Activated T-helper 2 cell treated with anti-CD3 and anti-CD28 coated beads, Interferon-gamma antibody, Interleukin-2, Interleukin-4, amounts not matched to agents 10 μg/mL and 5 μg/mL and 100 μg/mL, durations not matched to agents 14 hours and 24 hours and 36 hours (primary cell): ENCODE measurements around the gene ABCC4. TPM values are rescaled to one million over a fixed set of nuclear protein-coding genes. Genes with fewer than 3 reads are reported as not detected.
"Not testable (repeated sequence)": the region's sequence is repeated elsewhere in the genome, so short reads cannot be mapped to it uniquely, and the experiment has no call there.

Source experiments
- DNase-seq: peaks from one replicate; pipeline ENCODE4 v3.0.0; 2021; ENCODE audit warnings: low spot score
- H3K27ac Mint-ChIP-seq: one replicate; pipeline ENCODE4 v1.8.0; 2021; ENCODE audit warnings: mixed read lengths
- H3K27me3 Mint-ChIP-seq: one replicate; pipeline ENCODE4 v1.8.0; 2021; ENCODE audit warnings: low read depth, mixed read lengths
- H3K36me3 Mint-ChIP-seq: one replicate; pipeline ENCODE4 v1.8.0; 2021; ENCODE audit warnings: low read depth, mixed read lengths
- H3K4me1 Mint-ChIP-seq: one replicate; pipeline ENCODE4 v1.8.0; 2021; ENCODE audit warnings: low read depth, mixed read lengths
- H3K4me3 Mint-ChIP-seq: one replicate; pipeline ENCODE4 v1.8.0; 2021; ENCODE audit warnings: low read depth, mild to moderate bottlenecking, moderate library complexity, mixed read lengths
- H3K9me3 Mint-ChIP-seq: one replicate; pipeline ENCODE4 v1.8.0; 2021; ENCODE audit warnings: mixed read lengths
- intact Hi-C: fragments of 100-400 bp; cut with micrococcal nuclease; formaldehyde crosslinking; loops from one replicate; pipeline ENCODE4 v1.15.1; 2023
- total RNA-seq: library from RNA; stranded (reverse); gene quantifications from 2 replicates; pipeline ENCODE4 v1.2.3, GENCODE V29; 2022

ABCC4 gene
- total RNA-seq, 1 donor from 2014 or later, result 19.6 TPM

DNA sequence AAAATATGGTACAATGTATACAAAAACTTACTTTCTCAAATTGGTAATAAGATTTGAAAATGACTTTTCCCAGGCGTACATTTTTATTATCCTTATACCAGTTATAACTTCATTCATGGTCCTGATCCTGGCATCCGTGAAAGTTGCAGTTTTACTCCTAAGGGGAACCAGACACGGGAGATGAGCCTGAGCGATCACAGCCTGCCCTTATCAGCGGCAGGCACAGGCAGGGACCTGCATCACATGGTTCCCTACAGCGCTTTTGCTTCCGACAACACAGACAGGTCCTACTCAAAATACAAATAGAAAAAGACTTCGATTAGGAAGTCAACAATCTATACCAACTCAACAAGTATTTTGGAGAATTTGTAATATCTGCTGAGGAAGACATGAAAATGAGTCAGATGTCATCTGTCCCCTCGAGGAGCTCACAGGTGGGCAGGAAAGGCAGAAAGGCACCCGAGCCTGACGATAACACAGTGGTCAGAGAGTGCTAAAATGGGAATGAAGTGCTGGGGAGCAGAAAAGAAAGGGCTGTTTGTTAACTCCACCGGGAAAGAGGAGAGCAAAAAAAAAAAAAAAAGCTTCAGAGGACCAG, 93.4 kb downstream of the ABCC4 start:
- H3K9me3 Mint-ChIP-seq, result no peaks in the 10 kb centered on the region
- H3K4me1 Mint-ChIP-seq, result no peaks in the 10 kb centered on the region
- no peaks in the 10 kb centered on the region for H3K27me3 Mint-ChIP-seq
- no peak overlapping the region for H3K27ac Mint-ChIP-seq
- H3K36me3 Mint-ChIP-seq, result peaks cover 26% of the 10 kb centered on the region
- intact Hi-C loops, result no loop called here
- DNase-seq, result no peak
- no peak overlapping the region for H3K4me3 Mint-ChIP-seq

DNA sequence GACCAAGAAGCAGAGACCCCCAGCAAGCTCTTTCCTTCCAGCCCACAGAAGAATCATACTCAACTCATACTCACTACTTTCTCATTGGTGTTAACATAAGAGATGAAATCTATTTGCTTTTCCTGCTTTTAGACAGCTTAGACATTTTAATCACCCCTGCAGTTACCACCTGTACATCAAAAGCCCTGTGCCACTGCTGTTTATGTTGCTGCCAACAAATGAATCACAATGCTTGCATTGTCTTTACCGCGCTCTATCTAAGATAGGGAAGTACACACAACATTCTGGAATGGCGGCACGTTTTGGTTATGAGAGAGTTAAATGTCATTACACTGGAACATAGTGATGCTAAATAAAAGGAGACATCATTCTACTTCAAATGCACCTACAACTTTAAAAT, 95.1 kb downstream of the ABCC4 start:
- DNase-seq, result no peak
- intact Hi-C loops, result no loop called here
- H3K4me1 Mint-ChIP-seq, result peaks cover 3% of the 10 kb centered on the region
- H3K9me3 Mint-ChIP-seq, result no peaks in the 10 kb centered on the region
- H3K4me3 Mint-ChIP-seq, result no peak overlapping the region
- peaks cover 23% of the 10 kb centered on the region for H3K36me3 Mint-ChIP-seq
- H3K27ac Mint-ChIP-seq, result no peak overlapping the region
- H3K27me3 Mint-ChIP-seq, result no peaks in the 10 kb centered on the region

DNA sequence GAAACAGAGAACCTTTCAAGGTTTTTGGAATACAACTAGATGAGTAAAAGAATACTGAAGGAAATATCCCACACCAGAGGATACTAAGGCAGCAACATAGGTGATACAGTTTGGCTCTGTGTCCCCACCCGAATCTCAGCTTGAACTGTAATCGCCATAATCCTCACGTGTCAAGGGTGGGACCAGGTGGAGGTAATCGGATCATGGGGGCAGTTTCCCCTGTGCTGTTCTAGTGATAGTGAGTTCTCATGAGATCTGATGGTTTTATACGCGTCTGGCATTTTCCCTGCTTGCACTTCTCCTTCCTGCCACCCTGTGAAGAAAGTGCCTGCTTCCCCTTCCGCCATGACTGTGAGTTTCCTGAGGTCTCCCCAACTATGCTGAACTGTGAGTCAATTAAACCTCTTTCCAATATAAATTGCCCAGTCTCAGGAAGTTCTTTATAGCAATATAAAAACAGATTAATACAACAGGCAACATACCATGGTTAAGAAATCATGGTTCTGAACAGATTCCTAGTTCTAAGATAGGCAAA, 97.0 kb downstream of the ABCC4 start:
- intact Hi-C loops, result no loop called here
- DNase-seq, result no peak
- no peaks in the 10 kb centered on the region for H3K27me3 Mint-ChIP-seq
- no peak overlapping the region for H3K4me3 Mint-ChIP-seq
- peaks cover 33% of the 10 kb centered on the region for H3K36me3 Mint-ChIP-seq
- peaks cover 3% of the 10 kb centered on the region for H3K9me3 Mint-ChIP-seq
- H3K27ac Mint-ChIP-seq, result no peak overlapping the region
- peaks cover 3% of the 10 kb centered on the region for H3K4me1 Mint-ChIP-seq

DNA sequence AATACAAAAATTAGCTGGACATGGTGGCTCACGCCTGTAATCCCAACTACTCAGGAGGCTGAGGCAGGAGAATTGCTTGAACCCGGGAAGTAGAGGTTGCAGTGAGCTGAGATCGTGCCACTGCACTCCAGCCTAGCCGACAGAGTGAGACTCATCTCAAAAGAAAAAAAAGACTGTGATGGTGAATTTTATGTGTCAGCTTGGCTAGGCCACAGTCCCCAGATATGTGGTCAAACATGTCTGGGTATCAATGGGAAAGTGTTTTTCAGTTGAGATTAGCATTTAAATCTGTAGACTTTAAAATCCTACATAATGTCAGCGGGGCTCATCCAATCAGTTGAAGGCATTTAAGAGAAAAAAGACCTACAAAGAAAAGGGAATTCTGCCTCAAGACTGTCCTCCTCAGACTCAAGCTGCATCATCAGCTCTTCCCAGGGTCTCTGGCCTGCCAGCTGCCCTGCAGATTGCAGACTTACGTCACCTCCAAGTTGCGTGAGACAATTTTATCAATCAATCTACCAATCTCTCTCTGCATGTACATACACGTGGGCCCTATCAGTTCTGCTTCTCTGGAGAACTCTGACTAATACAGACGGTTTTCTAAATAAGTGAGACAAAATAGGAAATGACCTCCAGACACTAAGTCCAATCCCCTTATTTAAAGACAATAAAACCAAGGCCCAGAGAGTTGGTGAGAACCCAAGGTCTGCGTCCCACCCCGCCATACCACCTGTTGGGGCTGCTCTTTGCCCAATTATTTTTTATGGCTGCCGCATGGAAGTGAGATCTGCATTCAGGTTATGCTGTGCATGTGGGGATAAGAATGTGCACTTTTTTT, 99.2 kb downstream of the ABCC4 start:
- Mint-ChIP-seq H3K9me3 (peaks cover 6% of the 10 kb centered on the region), H3K4me1 (peaks cover 3% of the 10 kb centered on the region), H3K27me3 (no peaks in the 10 kb centered on the region), H3K4me3 (no peak overlapping the region), H3K27ac (no peak overlapping the region), H3K36me3 (peaks cover 37% of the 10 kb centered on the region)
- intact Hi-C loops, result no loop called here
- DNase-seq, result no peak

DNA sequence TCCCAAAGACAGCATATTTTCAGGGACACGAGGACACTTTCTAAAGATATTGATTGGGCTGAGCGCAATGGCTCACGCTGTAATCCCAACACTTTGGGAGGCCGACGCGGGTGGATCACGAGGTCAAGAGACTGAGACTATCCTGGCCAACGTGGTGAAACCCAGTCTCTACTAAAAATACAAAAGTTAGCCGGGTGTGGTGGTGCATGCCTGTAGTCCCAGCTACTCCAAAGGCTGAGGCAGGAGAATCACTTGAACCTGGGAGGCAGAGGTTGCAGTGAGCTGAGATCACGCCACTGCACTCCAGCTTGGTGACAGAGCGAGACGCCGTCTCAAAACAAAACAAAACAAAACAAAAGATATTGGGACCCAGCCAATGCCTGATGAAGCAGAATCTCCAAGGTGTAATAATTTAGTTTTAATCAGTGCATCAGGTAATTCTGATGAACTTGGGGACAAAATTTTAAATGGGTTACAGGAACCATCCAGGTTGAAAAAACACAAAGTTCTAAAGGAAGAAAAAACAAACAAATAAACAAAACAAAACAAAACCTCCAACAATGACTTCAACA, 100.8 kb downstream of the ABCC4 start:
- H3K27me3 Mint-ChIP-seq, intact Hi-C loops, H3K9me3 Mint-ChIP-seq, H3K4me3 Mint-ChIP-seq, H3K4me1 Mint-ChIP-seq, DNase-seq, H3K27ac Mint-ChIP-seq: not testable (repeated sequence)
- peaks cover 35% of the 10 kb centered on the region for H3K36me3 Mint-ChIP-seq

DNA sequence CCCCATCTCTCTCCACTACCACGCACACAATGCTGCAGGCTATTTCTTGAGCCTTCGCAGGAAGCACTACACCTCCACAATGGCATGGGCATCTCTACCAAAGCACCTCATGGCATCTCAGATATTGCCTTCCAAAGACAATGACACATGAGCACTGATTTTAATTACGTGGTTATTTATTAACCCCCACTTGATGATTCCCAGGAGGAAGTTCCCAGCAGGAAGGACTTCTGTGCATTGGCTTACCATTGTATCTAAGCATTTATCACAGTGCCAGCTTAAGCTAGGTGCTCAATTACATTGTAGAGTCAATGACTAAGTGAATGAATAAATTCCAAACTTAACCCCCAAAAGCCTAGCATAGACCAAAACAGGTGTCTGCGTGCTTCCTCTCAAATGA, 101.4 kb downstream of the ABCC4 start:
- Mint-ChIP-seq H3K27ac (no peak overlapping the region), H3K4me1 (peaks cover 3% of the 10 kb centered on the region), H3K4me3 (no peak overlapping the region), H3K27me3 (no peaks in the 10 kb centered on the region), H3K9me3 (peaks cover 6% of the 10 kb centered on the region), H3K36me3 (peaks cover 35% of the 10 kb centered on the region)
- DNase-seq, result no peak
- intact Hi-C loops, result no loop called here

DNA sequence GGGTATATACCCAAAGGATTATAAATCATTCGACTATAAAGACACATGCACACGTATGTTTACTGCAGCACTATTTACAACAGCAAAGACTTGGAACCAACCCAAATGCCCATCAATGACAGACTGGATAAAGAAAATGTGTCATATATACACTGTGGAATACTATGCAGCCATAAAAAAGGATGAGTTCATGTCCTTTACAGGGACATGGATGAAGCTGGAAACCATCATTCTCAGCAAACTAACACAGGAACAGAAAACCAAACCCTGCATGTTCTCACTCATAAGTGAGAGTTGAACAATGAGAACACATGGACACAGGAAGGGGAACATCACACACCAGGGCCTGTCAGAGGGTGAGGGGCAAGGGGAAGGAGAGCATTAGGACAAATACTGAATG, 102.6 kb downstream of the ABCC4 start:
- H3K4me3 Mint-ChIP-seq, H3K9me3 Mint-ChIP-seq, intact Hi-C loops, H3K4me1 Mint-ChIP-seq, H3K27ac Mint-ChIP-seq, DNase-seq, H3K27me3 Mint-ChIP-seq: not testable (repeated sequence)
- H3K36me3 Mint-ChIP-seq, result peaks cover 28% of the 10 kb centered on the region

DNA sequence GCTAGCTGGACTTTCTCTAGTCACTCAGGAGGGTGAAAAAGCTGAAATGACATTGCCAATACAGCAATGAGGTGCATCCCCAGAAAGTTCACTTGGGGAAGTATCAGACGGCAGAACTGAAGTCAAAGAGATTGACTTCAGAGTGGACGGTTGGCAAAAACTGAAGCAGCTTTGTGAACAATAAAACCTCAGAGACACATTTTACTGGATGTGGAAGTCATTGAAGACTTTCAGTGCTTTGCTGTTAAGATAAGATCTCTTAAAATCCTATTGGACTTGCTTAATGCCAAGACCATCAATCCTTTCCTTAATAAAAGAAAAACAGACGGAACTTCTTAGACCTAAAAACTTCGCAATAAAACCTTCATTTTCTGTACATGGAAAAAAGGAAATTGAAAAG, 103.7 kb downstream of the ABCC4 start:
- Mint-ChIP-seq H3K36me3 (peaks cover 28% of the 10 kb centered on the region), H3K4me1 (peaks cover 3% of the 10 kb centered on the region), H3K27ac (no peak overlapping the region), H3K27me3 (no peaks in the 10 kb centered on the region), H3K9me3 (peaks cover 6% of the 10 kb centered on the region), H3K4me3 (no peak overlapping the region)
- no peak for DNase-seq
- intact Hi-C loops, result no loop called here

DNA sequence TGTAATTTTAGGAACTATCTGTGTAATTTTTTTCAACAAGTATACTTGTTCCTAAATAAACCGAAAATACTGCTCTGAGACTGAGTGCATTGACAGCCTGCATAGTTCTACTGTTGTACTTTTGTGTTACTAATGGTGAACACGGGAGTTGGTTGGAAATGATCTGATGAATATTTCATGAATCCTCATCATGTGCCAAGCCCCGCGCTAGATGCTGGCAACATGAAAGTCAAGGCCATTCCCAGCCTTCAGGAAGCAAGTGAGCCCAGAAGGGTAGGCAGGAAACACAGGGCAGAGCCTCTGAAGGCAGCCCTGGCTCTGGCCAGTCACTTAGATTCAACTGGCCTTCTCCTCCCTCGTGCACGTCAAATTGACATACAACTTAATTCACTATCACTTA, 106.1 kb downstream of the ABCC4 start:
- Mint-ChIP-seq H3K27me3 (no peaks in the 10 kb centered on the region), H3K9me3 (peaks cover 6% of the 10 kb centered on the region), H3K36me3 (peaks cover 23% of the 10 kb centered on the region), H3K4me3 (no peak overlapping the region), H3K4me1 (no peaks in the 10 kb centered on the region), H3K27ac (no peak overlapping the region)
- DNase-seq, result no peak
- intact Hi-C loops, result no loop called here

DNA sequence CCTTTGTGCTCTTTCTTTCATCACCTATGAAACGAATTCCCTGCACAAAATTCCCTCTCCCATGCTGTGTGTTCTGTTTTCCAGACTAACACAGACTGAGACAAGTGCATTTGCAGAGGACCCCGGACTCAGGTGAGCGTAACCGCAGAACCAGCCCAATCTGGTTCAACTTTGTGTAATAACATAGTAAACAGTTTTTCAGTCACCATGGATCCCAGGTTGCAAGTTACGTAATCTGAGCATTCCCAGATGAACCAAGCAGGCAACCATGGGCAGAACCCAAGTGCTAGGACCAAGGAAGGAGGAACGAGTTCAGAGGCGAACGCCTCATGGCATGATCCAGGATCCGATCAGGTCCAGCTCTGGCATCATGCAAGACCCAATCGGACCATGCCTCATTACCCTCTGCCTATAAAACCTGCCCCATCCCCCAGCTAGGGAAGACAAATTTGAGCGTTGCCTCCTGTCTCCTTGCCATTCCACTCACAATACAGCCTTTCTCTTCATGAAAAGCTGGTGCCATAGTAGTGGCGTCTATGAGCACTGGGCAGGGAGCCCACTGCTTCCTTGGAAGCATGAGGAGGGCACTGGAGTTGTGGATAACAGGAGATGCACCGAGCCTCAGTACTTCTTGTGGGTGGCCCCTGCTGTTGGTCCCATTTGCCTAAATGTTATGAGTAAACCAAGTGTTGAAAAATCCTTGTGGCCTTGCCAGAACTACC, 107.6 kb downstream of the ABCC4 start:
- Mint-ChIP-seq H3K36me3 (peaks cover 10% of the 10 kb centered on the region), H3K27me3 (no peaks in the 10 kb centered on the region), H3K27ac (no peak overlapping the region), H3K9me3 (no peaks in the 10 kb centered on the region), H3K4me1 (peaks cover 4% of the 10 kb centered on the region), H3K4me3 (no peak overlapping the region)
- intact Hi-C loops, result no loop called here
- no peak for DNase-seq

DNA sequence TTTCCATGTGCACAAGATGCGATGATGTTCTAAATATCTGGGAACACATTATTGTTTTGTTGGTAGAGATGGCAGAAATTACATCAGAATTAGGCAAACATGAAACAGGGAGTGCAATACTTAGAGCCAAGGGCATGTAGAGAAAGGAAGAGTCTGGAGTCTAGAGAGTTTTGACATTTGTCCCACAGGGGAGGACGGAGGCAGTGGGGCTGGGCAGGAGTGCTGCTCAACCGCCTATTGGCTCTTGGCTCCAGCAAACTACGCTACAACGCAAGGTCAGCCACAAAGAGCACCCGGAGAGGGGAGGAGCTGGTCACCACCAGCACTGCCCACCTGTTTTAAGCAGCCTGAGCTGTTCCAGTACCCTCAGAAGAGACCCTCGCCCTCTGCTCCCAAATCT, 108.3 kb downstream of the ABCC4 start:
- Mint-ChIP-seq H3K27me3 (no peaks in the 10 kb centered on the region), H3K9me3 (no peaks in the 10 kb centered on the region), H3K4me3 (no peak overlapping the region), H3K36me3 (peaks cover 9% of the 10 kb centered on the region), H3K4me1 (peaks cover 7% of the 10 kb centered on the region), H3K27ac (no peak overlapping the region)
- intact Hi-C loops, result no loop called here
- no peak for DNase-seq

DNA sequence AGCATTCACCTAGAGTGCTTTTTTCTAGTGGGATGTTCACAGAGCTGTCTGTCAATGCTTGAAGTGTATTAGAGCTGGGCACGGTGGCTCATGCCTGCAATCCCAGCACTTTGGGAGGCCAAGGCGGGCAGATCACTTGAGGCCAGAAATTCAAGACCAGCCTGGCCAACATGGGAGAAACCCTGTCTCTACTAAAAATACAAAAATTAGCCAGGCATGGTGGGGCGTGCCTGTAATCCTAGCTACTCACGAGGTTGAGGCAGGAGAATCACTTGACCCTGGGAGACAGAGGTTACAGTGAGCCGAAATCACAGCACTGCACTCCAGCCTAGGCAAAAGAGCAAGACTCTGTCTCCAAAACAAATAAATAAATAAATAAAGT, 108.7 kb downstream of the ABCC4 start:
- H3K9me3 Mint-ChIP-seq, H3K4me3 Mint-ChIP-seq, H3K27me3 Mint-ChIP-seq, H3K36me3 Mint-ChIP-seq, H3K27ac Mint-ChIP-seq, DNase-seq, H3K4me1 Mint-ChIP-seq, intact Hi-C loops: not testable (repeated sequence)
